Adipocyte (in vitro differentiated cells): ENCODE data around the gene CDYL2.

Experiments
- DNase-seq: peaks from one replicate; pipeline ENCODE4 v3.0.0-alpha.2; 2015; ENCODE audit warnings: low read depth
- H3K27me3 ChIP-seq: replicated peaks from 2 replicates; pipeline ENCODE4 v1.7.0; 2013; ENCODE audit warnings: mild to moderate bottlenecking, low read length, moderate library complexity; ENCODE audit not compliant: control insufficient read depth, insufficient read depth
- H3K36me3 ChIP-seq: 2 replicates; pipeline ENCODE4 v1.7.0; 2013; ENCODE audit warnings: low read length, mild to moderate bottlenecking, moderate library complexity; ENCODE audit not compliant: control insufficient read depth, insufficient read depth, severe bottlenecking
- H3K4me1 ChIP-seq: 2 replicates; pipeline ENCODE4 v1.7.0; 2013; ENCODE audit warnings: mild to moderate bottlenecking, low read length, moderate library complexity; ENCODE audit not compliant: control insufficient read depth, insufficient read depth
- H3K4me3 ChIP-seq: 2 replicates; pipeline ENCODE4 v1.7.0; 2013; ENCODE audit warnings: mild to moderate bottlenecking, low read length, moderate library complexity
- H3K9ac ChIP-seq: 2 replicates; pipeline ENCODE4 v1.7.0; 2013; ENCODE audit warnings: mild to moderate bottlenecking, low read length, moderate library complexity
- H3K9me3 ChIP-seq: 2 replicates; pipeline ENCODE4 v1.7.0; 2013; ENCODE audit warnings: mild to moderate bottlenecking, low read length, moderate library complexity; ENCODE audit not compliant: control insufficient read depth

Gene CDYL2

DNA sequence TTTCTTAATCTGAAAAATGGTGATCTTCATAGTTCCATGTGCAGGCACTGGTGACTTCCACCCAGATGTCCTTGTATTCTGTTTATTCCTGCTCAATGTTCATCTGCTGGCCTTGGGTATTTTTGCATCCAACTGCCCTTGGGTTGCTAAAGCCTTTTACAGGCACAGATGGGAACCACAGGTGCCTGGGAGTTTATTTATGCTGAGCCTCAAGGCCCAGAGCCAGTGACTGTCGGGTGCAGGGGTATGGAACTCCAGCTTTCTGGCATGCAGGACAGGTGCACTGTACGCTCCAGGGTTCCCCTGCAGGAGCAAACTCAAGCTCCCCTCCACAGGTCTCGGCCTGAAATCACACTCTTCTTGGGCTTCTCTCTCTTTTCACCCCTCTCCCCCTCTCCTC is 241.3 kb downstream of the CDYL2 start:
- H3K9me3 ChIP-seq: no peaks in the 10 kb centered on the region
- no peak for DNase-seq
- no peak overlapping the region for H3K4me3 ChIP-seq
- no peak overlapping the region for H3K9ac ChIP-seq
- H3K27me3 ChIP-seq: peaks cover 16% of the 10 kb centered on the region
- no peaks in the 10 kb centered on the region for H3K36me3 ChIP-seq
- H3K4me1 ChIP-seq: no peaks in the 10 kb centered on the region

DNA sequence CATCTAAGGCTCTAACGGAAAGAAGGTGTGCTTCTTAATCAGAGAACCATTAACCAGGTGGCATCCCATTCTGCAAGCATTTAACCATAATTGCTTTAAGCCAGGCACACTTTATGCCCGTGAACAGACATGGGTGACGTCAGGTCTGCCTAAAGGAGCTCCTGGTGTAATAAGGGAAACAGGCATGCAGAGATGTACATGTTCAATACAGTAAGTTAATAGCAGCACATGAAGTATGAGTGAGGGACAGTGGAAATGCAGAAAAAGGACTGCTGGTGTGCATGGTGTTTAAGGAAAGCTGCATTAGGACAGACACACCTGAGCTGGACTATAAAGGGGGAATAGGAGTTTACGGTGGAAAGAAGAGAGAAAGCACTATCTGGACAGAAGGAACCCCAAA is 245.0 kb downstream of the CDYL2 start:
- no peaks in the 10 kb centered on the region for H3K4me1 ChIP-seq
- H3K9me3 ChIP-seq: no peaks in the 10 kb centered on the region
- no peaks in the 10 kb centered on the region for H3K36me3 ChIP-seq
- no peak for DNase-seq
- H3K27me3 ChIP-seq: peaks cover 11% of the 10 kb centered on the region
- no peak overlapping the region for H3K9ac ChIP-seq
- no peak overlapping the region for H3K4me3 ChIP-seq

DNA sequence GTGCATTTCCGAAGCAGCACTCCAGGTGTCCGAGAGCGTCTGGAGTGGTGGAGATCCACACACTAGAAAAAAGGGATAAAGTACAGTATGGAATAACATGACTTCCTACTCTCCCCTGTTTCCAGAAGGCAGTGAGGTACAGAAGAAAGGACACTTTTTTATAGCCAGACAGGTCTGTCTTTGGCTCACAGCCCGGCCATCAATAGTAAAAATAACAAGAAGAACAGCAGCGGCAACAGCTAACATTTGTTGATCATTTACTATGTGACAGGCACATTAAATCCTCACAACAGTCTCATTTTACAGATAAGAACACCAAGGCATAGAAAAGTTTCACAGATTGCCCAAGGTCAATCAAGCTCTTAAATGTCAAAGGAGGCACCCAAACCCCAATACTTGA is 247.4 kb downstream of the CDYL2 start:
- DNase-seq: no peak
- Histone ChIP-seq H3K4me1 (peaks cover 5% of the 10 kb centered on the region), H3K9ac (no peak overlapping the region), H3K27me3 (peaks cover 8% of the 10 kb centered on the region), H3K9me3 (no peaks in the 10 kb centered on the region), H3K4me3 (no peak overlapping the region), H3K36me3 (no peaks in the 10 kb centered on the region)

DNA sequence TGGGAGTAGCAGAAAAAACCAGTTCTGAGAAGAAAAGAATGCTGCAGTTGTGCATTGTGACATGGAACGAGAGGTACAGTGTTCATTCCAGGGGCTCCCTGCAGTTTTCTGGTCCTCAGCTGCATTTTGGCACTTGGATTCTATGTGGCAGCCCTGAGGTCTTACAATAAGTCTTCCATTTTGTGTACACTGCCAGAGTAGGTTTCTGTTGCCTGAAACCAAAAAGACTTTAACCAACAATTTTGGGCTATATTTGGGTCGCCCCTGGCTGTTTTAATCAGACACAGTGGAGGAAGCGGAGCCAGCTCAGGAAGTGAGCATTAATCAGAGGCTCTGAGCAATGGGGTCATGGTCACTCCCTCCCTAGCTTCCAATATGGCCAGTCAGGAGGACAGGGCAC is 247.9 kb downstream of the CDYL2 start:
- peaks cover 11% of the 10 kb centered on the region for H3K4me1 ChIP-seq
- H3K9ac ChIP-seq: no peak overlapping the region
- DNase-seq: no peak
- H3K36me3 ChIP-seq: no peaks in the 10 kb centered on the region
- H3K4me3 ChIP-seq: no peak overlapping the region
- peaks cover 7% of the 10 kb centered on the region for H3K27me3 ChIP-seq
- no peaks in the 10 kb centered on the region for H3K9me3 ChIP-seq

DNA sequence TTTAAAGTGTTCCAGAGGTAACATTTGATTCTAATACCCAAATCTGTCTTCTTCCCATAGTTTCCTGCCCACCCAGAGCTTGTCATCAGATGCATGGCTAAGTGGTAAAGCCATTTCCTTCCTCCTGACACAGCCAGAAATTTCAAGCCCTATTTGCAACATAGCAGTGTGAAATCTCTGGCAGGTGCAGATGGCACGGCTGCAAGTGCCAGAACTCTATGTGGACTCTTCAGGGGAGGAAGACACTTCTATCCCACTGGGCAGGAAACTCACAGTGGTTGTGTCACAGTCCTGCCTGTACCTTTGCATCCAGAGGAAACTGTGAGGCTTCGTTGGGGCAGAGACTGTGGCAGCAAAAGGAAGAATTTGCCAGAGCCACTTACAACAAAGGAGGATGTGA is 250.4 kb downstream of the CDYL2 start:
- Histone ChIP-seq H3K4me3 (no peak overlapping the region), H3K36me3 (no peaks in the 10 kb centered on the region), H3K9ac (no peak overlapping the region), H3K9me3 (no peaks in the 10 kb centered on the region), H3K27me3 (no peaks in the 10 kb centered on the region), H3K4me1 (peaks cover 18% of the 10 kb centered on the region)
- no peak for DNase-seq

DNA sequence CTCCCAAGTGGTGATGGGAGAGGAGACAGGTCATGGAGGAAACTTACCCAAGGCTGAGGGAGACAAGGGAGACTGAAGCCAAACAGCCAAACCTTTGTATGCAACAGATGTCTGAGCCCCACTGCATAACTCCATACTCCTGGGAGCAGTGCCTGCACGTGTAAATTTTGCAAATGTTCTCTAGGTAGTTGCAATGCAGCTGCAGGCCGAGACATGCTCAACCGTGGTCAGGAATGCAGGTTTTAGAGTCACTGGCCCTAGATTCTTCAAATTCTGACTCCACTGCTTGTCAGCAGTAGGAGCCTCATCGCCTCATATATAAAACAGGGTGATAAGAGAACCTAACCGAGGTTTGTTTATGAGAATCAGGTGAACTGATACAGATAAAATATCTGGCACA is 252.1 kb downstream of the CDYL2 start:
- H3K9ac ChIP-seq: no peak overlapping the region
- DNase-seq: no peak
- H3K4me1 ChIP-seq: peaks cover 18% of the 10 kb centered on the region
- H3K4me3 ChIP-seq: no peak overlapping the region
- no peaks in the 10 kb centered on the region for H3K9me3 ChIP-seq
- H3K27me3 ChIP-seq: no peaks in the 10 kb centered on the region
- no peaks in the 10 kb centered on the region for H3K36me3 ChIP-seq
